Panc1 (cell line): ENCODE results near the gene MTFP1. TPM values are rescaled to one million over a fixed set of nuclear protein-coding genes. Genes with fewer than 3 reads are reported as not detected.

Source experiments
- ATAC-seq: fragments of 200-7000 bp; cut with Tn5 transposase; 2 replicates; pipeline ENCODE4 v1.9.1; 2020; ENCODE audit warnings: mild to moderate bottlenecking, moderate library complexity
- BruUV-seq: library from RNA; stranded (reverse); fragments of 400-500 nt; replicated peaks from 2 replicates; lab custom pipeline; 2021; lab: Mats Ljungman, UMichigan
- CTCF ChIA-PET: fragments of 300-600 bp; sonication (Branson Sonifier 250); formaldehyde crosslinking; loops from one replicate; lab custom pipeline; 2022; ENCODE audit warnings: antibody characterized with exemption; lab: Charles Lee
- POLR2A ChIA-PET: fragments of 300-600 bp; sonication (Branson Sonifier 250); formaldehyde crosslinking; loops from one replicate; lab custom pipeline; 2022; ENCODE audit warnings: antibody characterized with exemption; lab: Charles Lee
- DNase-seq: peaks from one replicate; pipeline ENCODE4 v3.0.0-alpha.2; 2010; ENCODE audit warnings: low read depth, low spot score
- H3K27ac ChIP-seq: 2 replicates; pipeline ENCODE4 v1.5.1; 2011; ENCODE audit warnings: mild to moderate bottlenecking, low read length, inconsistent platforms
- H3K27me3 ChIP-seq: fragments of 200-500 bp; sonication (Bioruptor generic); 2 replicates; pipeline ENCODE4 v1.6.0; 2014; ENCODE audit warnings: low read length, inconsistent platforms; ENCODE audit not compliant: control insufficient read depth, insufficient read depth
- H3K36me3 ChIP-seq: fragments of 200-500 bp; sonication (Bioruptor generic); 2 replicates; pipeline ENCODE4 v1.5.1; 2014; ENCODE audit warnings: inconsistent platforms, mild to moderate bottlenecking, low read length, moderate library complexity; ENCODE audit not compliant: control insufficient read depth, insufficient read depth
- H3K4me1 ChIP-seq: 2 replicates; pipeline ENCODE4 v1.5.1; 2011; ENCODE audit warnings: inconsistent platforms, mild to moderate bottlenecking, low read length, moderate library complexity; ENCODE audit not compliant: control insufficient read depth, insufficient read depth
- H3K4me3 ChIP-seq, 2 experiments: 2 replicates each; pipeline ENCODE4 v1.5.1; 2011 to 2012; ENCODE audit warnings: low read depth in 2 of 2, low read length in 2 of 2, mild to moderate bottlenecking in 2 of 2, inconsistent platforms in 1 of 2, moderate library complexity in 1 of 2
- H3K9me3 ChIP-seq: fragments of 200-500 bp; sonication (Bioruptor generic); 2 replicates; pipeline ENCODE4 v1.5.1; 2014; ENCODE audit warnings: low read depth, mild to moderate bottlenecking, inconsistent platforms, low read length, moderate library complexity; ENCODE audit not compliant: control insufficient read depth, insufficient read depth
- CTCF ChIP-seq: fragments of 450-650 bp; IDR thresholded peaks from 2 replicates; pipeline ENCODE4 v1.5.1; 2017; ENCODE audit warnings: mild to moderate bottlenecking
- POLR2AphosphoS5 ChIP-seq: IDR thresholded peaks from 2 replicates; pipeline ENCODE4 v1.6.1; 2012; ENCODE audit warnings: mild to moderate bottlenecking, low read depth, low read length, moderate library complexity
- REST ChIP-seq, 2 experiments: IDR thresholded peaks; 2 replicates each; pipeline ENCODE4 v1.6.1; 2011 to 2012; ENCODE audit warnings: low read depth in 2 of 2, control low read depth in 1 of 2, low read length in 1 of 2, mild to moderate bottlenecking in 1 of 2, moderate library complexity in 1 of 2; ENCODE audit not compliant: insufficient read depth in 1 of 2
- SIN3A ChIP-seq: IDR thresholded peaks from 2 replicates; pipeline ENCODE4 v1.6.1; 2012; ENCODE audit warnings: low read depth, mild to moderate bottlenecking, low read length, moderate library complexity, borderline replicate concordance; ENCODE audit not compliant: insufficient read depth
- TCF7L2 ChIP-seq: IDR thresholded peaks from 2 replicates; pipeline ENCODE4 v1.6.1; 2011; ENCODE audit warnings: mild to moderate bottlenecking, low read depth, low read length, inconsistent platforms
- in situ Hi-C: cut with HindIII; loops from 2 replicates; pipeline ENCODE4 v1.10.0; 2016; ENCODE audit warnings: low sequenced_read_pairs, low pct_unique_long_range_greater_than_20kb
- intact Hi-C: fragments of 100-400 bp; cut with micrococcal nuclease; formaldehyde crosslinking; loops from one replicate; pipeline ENCODE4 v1.10.0; 2022; ENCODE audit not compliant: unreplicated experiment
- total RNA-seq: library from RNA; stranded (reverse); gene quantifications from one replicate; pipeline ENCODE4 v1.2.1, GENCODE V29; 2021; ENCODE audit not compliant: unreplicated experiment

MTFP1 gene
- total RNA-seq, 1 experiment from 2014 or later, result 21.5 TPM

GRCh38 chr22:30416837-30417236 lies 8.7 kb upstream of the MTFP1 start:
- no peaks in the 10 kb centered on the region for H3K9me3 ChIP-seq
- ATAC-seq (no peak), DNase-seq (no peak)
- no peaks in the 10 kb centered on the region for H3K27me3 ChIP-seq
- H3K4me1 ChIP-seq, result peaks cover 11% of the 10 kb centered on the region
- CTCF ChIA-PET, result no interaction called here
- intact Hi-C loops, result no loop called here
- POLR2A ChIA-PET, result no interaction called here
- BruUV-seq, result no TSS peak
- no peak for TF ChIP-seq REST (IDR thresholded peaks at IDR 0.05; ENCODE audit: insufficient read depth in 1 of 2, low read depth in 2 of 2, low read length in 1 of 2)
- in situ Hi-C loops, result no loop called here
- H3K4me3 ChIP-seq, result no peak overlapping the region
- no peak overlapping the region for H3K27ac ChIP-seq
- 0 out of 2 replicates have a peak, but pooled peaks cover 4% of the 10 kb centered on the region for H3K36me3 ChIP-seq

- no peak for DNase-seq
- BruUV-seq, result no TSS peak
- H3K4me1 ChIP-seq, result peaks cover 24% of the 10 kb centered on the region
- TF ChIP-seq SIN3A (no peak), POLR2AphosphoS5 (no peak), REST (IDR thresholded peaks at IDR 0.05; ENCODE audit: insufficient read depth in 1 of 2, low read depth in 2 of 2, low read length in 1 of 2) (no peak), CTCF (no peak), TCF7L2 (no peak)
- ChIA-PET CTCF (no interaction called here), POLR2A (interaction anchor here (0.7 kb wide), 1 partner anchor 116 kb away, joined by 3 read pairs; no protein-coding TSS in a partner anchor)
- intact Hi-C loops (no loop called here), in situ Hi-C loops (no loop called here)
- H3K36me3 ChIP-seq, result peaks cover 4% of the 10 kb centered on the region; the same call in 1 of the 2 replicates
- no peaks in the 10 kb centered on the region for H3K27me3 ChIP-seq
- H3K27ac ChIP-seq, result peak overlapping the region; percentile 39; the same call in 1 of the 2 replicates
- H3K9me3 ChIP-seq, result no peaks in the 10 kb centered on the region
- no peak for ATAC-seq
- no peak overlapping the region for H3K4me3 ChIP-seq
Measured at GRCh38 chr22:30420347-30421125, 5.0 kb upstream of the MTFP1 start.
